Prostate gland (tissue), 2 donors: ENCODE data around the gene SSTR5. TPM values are rescaled to one million over a fixed set of nuclear protein-coding genes. Genes with fewer than 3 reads are reported as not detected.

Experiments used
- DNase-seq: peaks from one replicate; pipeline ENCODE4 v3.0.0-alpha.2; 2019; ENCODE audit warnings: low spot score
- H3K27ac ChIP-seq, 2 donors: fragments of 200-600 bp; sonication (generic); 2 replicates each; pipeline ENCODE4 v1.5.1; 2017 to 2019
- H3K27me3 ChIP-seq: fragments of 200-600 bp; sonication (generic); replicated peaks from 2 replicates; pipeline ENCODE4 v1.5.1; 2019; ENCODE audit not compliant: insufficient read depth
- H3K36me3 ChIP-seq, 2 donors: fragments of 200-600 bp; sonication (generic); 1 replicate in 1 of 2; 2 replicates in 1 of 2; pipeline versions ENCODE4 v1.5.1 to v1.8.1; 2017 to 2019
- H3K4me1 ChIP-seq: fragments of 200-600 bp; sonication (generic); replicated peaks from 2 replicates; pipeline ENCODE4 v1.5.1; 2019
- H3K4me3 ChIP-seq, 2 donors: fragments of 200-600 bp; sonication (generic); 2 replicates each; pipeline ENCODE4 v1.5.1; 2017 to 2019
- H3K9me3 ChIP-seq: fragments of 200-600 bp; sonication (generic); 2 replicates; pipeline ENCODE4 v1.5.1; 2017
- CTCF ChIP-seq, 4 experiments: fragments of 200-600 bp in 2 of 4; fragments of 450-650 bp in 2 of 4; sonication (generic) in 2 of 4; IDR thresholded peaks; 1 replicate in 3 of 4; 2 replicates in 1 of 4; pipeline ENCODE4 v1.5.1; 2016 to 2019; ENCODE audit warnings: antibody characterized with exemption in 4 of 4, mild to moderate bottlenecking in 2 of 4, moderate library complexity in 2 of 4
- POLR2A ChIP-seq: fragments of 450-650 bp; IDR thresholded peaks from one replicate; pipeline ENCODE4 v1.6.1; 2016; ENCODE audit warnings: antibody characterized with exemption, mild to moderate bottlenecking
- POLR2AphosphoS5 ChIP-seq: sonication (generic); formaldehyde crosslinking; IDR thresholded peaks from one replicate; pipeline ENCODE4 v1.6.1; 2017; ENCODE audit warnings: antibody characterized with exemption
- WGBS: methylation state at CpG from one replicate; pipeline ENCODE4 v1.1.5; 2018; 5-methylcytosine and 5-hydroxymethylcytosine counted together
- intact Hi-C: fragments of 100-400 bp; cut with DNase I; formaldehyde crosslinking; loops from one replicate; pipeline ENCODE4 v1.14.2; 2022
- total RNA-seq, 2 donors: library from RNA; depleted of rRNA; stranded (reverse); fragments of >200 nt; gene quantifications; one replicate each; pipeline ENCODE4 v1.1.0, GENCODE V29; 2016

Gene SSTR5
- total RNA-seq, 2 donors from 2014 or later, result 1.1 to 1.8 TPM

GRCh38 chr16:1057252-1057932 lies 15.2 kb upstream of the SSTR5 start:
- no peak overlapping the region for H3K27ac ChIP-seq
- intact Hi-C loops, result loop anchor here (2.0 kb wide), 1 partner anchor 245 kb away; no protein-coding TSS in a partner anchor
- H3K36me3 ChIP-seq, result no peaks in the 10 kb centered on the region
- 41% methylated on average over 17 of the region's 33 CpGs for WGBS
- DNase-seq, result peak; percentile 35
- H3K4me3 ChIP-seq, result no peak overlapping the region
- peak; percentile 91 to 96 (median 96) for TF ChIP-seq CTCF (IDR thresholded peaks at IDR 0.05)
- no peak for TF ChIP-seq POLR2A
- no peaks in the 10 kb centered on the region for H3K9me3 ChIP-seq
- H3K27me3 ChIP-seq, result no peaks in the 10 kb centered on the region
- H3K4me1 ChIP-seq, result peaks cover 3% of the 10 kb centered on the region

GRCh38 chr16:1058216-1058615 lies 14.3 kb upstream of the SSTR5 start:
- Histone ChIP-seq H3K9me3 (no peaks in the 10 kb centered on the region), H3K4me1 (peaks cover 3% of the 10 kb centered on the region), H3K27me3 (no peaks in the 10 kb centered on the region), H3K4me3 (no peak overlapping the region), H3K36me3 (no peaks in the 10 kb centered on the region), H3K27ac (no peak overlapping the region)
- intact Hi-C loops, result no loop called here
- DNase-seq, result no peak
- WGBS, result 57% methylated on average over 14 of the region's 14 CpGs
- no peak for TF ChIP-seq CTCF (IDR thresholded peaks at IDR 0.05)

DNA sequence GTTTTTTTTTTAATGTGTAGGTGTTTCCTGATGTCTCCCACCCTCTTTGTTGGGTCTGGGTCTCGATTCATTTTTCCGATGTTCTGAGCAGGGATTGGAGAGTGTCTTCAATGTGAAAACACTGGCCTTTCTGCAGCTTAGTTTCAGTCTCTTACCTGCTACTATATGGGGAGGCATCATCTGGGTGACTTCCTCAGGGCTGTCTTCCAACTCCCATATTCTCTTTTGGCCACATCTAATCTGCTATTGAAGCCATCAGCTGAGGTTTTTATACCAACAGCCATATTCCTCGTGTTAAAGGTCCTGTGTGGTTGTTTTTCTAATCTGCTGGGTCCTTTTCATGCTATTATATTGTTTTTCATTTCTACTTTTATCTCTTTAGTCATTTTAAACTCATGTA lies 13.2 kb upstream of the SSTR5 start:
- Histone ChIP-seq H3K36me3 (no peaks in the 10 kb centered on the region), H3K27ac (no peak overlapping the region), H3K4me1 (peaks cover 3% of the 10 kb centered on the region), H3K27me3 (no peaks in the 10 kb centered on the region), H3K4me3 (no peak overlapping the region), H3K9me3 (no peaks in the 10 kb centered on the region)
- intact Hi-C loops, result no loop called here
- WGBS, result 98% methylated on average over 3 of the region's 3 CpGs
- no peak for DNase-seq
- no peak for TF ChIP-seq POLR2AphosphoS5
- TF ChIP-seq POLR2A, result no peak
- TF ChIP-seq CTCF (IDR thresholded peaks at IDR 0.05), result no peak

GRCh38 chr16:1060416-1061340 lies 11.9 kb upstream of the SSTR5 start:
- H3K4me3 ChIP-seq, result no peak overlapping the region
- H3K36me3 ChIP-seq, result no peaks in the 10 kb centered on the region
- peaks cover 3% of the 10 kb centered on the region for H3K27me3 ChIP-seq
- no peaks in the 10 kb centered on the region for H3K4me1 ChIP-seq
- 76% methylated on average over 42 of the region's 42 CpGs for WGBS
- intact Hi-C loops, result no loop called here
- no peak overlapping the region for H3K27ac ChIP-seq
- no peak for DNase-seq
- no peaks in the 10 kb centered on the region for H3K9me3 ChIP-seq
- TF ChIP-seq CTCF (IDR thresholded peaks at IDR 0.05), result no peak
- no peak for TF ChIP-seq POLR2AphosphoS5
- TF ChIP-seq POLR2A, result no peak
